NCI-H1694 treated with DMSO at 0.1 percent for 48 hours (cell line): ENCODE data around the gene HOXB3.
A peak's percentile ranks its signal among the peaks of the same experiment; 100 is the strongest.

ENCODE experiments used
- DNase-seq: peaks from one replicate; lab custom pipeline; 2025; lab: John Stamatoyannopoulos, UW

The HOXB3 gene

GRCh38 chr17:48625495-48626244 lies 35.6 kb upstream of the HOXB3 start:
- no peak for DNase-seq

DNA sequence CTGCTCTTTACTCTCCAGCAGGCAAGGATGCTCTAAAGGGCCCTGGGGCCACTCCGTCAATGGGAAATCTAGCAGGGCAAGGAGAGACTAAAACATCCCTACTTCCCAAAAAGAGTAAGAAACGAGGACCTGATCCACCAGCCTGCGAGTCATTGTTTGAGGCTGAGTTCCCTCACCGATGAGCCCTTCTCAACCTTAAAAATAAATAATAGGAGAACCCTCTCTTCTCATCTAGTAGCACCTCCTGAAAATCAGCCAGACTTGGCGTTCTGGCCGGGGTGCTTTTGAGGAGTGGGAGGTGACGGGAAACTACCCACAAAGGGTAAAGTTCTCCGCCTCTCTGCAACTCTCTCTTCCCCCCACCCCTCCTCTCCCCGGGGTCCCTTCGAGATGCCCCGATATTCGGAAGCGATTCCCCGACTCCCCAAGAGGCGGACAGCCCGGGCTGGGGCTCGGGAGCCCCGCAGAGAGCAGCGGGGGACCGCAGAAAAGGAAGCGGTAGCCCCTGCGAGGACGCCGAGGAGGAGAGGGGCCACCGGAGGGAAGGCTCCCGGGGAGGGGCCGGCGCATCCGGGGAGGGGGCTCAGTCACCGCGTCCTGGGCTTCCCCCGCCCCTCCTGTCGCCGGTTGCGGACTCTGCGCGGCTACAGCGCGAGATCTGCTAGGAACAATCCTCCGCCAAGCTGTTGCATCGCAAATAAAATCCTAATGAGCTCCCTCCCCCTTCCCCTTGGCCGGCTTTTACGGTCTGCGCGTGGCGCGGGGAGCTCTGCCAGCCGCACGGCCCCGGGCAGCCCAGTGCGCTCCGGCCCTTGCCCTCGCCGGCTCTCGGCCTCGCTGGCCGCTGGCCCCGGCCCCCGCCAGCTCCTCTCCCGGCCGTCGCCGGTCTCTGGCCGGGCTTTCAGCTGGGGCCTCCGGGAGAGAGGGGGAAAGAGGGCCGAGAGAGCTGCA lies 34.8 kb upstream of the HOXB3 start:
- no peak for DNase-seq

DNA sequence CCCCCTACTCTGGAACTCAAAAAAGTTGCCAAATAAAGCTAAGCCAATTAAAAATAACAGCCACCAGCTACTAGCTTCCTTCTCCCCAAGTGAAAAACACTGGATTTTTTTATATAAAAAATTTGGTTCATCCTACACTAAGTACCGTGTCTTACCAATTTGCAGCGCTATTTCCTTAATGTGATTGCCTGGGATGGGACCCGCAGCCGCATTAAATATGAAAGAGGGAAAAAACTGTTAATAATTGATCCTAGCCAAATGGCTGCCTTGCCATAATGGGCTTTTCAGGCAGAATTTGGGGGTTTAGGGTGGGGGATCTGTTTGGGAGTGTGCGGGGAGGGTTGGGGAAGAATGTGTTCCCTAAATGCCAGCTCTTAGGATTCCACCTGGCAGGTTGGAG lies 34.1 kb upstream of the HOXB3 start:
- no peak for DNase-seq

GRCh38 chr17:48623583-48623982 lies 33.5 kb upstream of the HOXB3 start:
- no peak for DNase-seq

GRCh38 chr17:48622857-48623256 lies 32.8 kb upstream of the HOXB3 start:
- no peak for DNase-seq

- DNase-seq: no peak
Observed at GRCh38 chr17:48621410-48622392, 31.7 kb upstream of the HOXB3 start.

GRCh38 chr17:48620461-48621139 lies 30.6 kb upstream of the HOXB3 start:
- DNase-seq: no peak

DNA sequence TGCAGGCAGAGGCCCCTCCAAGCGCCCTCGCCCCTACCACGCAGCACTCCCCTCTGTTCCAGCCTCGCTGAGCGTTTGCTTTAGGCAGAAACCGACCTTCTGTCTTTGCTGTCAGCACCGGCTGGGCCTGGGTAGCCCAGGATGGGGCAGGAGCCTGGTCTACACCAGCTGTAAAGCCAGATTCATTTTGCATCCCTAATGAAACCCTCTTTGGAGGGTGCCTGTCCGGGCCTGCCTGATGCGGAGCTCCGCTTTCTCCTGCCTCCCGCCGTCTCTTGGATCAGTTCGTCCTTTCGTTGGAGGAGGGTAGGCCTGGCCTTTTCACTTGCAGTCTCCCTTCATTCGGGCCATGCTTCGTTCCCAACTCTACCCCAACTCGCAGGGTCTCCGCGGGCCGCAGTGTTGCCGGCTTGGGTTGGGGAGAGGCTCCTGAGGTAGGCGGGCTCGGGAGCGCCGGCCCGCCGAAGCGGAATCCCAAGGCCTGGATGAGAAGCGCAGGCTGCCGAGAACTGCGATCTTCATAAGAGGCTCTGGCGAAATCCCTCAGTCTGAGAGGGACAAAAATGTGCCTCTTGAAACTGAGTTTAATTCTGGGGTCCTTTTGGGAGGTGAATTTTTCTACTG lies 29.9 kb upstream of the HOXB3 start:
- DNase-seq: no peak

DNA sequence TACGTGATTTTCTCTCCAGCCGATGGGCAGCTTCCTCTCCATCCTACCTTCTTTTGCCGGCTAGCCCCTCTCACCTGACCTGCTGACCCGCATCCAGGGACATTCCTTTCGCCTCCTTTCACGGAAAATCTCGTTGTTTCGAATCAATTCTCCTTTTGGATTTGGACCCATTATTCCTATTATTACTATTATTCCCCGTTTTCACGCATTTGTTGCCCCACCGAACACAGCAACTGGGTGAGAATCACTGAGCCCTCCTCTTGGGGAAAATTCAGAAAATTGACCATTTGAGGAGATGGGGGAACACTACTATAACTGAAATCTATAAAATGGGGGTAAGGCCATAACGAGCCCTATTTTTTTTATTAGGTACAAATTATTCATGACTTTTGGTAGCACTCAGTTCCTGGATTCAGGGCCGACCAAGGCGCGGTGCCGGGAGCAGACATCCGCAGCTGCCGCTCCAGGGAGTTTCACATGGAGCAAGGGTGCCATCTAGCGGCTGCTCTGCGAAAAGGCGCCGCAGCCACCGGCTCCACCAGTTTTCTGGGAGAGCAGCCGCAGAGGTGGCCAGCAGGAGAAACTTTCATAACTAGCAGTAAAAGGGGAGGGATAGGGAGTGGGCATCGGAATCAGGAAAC lies 28.3 kb upstream of the HOXB3 start:
- DNase-seq: peak; percentile 65

GRCh38 chr17:48617471-48618255 lies 27.6 kb upstream of the HOXB3 start:
- DNase-seq: no peak

DNA sequence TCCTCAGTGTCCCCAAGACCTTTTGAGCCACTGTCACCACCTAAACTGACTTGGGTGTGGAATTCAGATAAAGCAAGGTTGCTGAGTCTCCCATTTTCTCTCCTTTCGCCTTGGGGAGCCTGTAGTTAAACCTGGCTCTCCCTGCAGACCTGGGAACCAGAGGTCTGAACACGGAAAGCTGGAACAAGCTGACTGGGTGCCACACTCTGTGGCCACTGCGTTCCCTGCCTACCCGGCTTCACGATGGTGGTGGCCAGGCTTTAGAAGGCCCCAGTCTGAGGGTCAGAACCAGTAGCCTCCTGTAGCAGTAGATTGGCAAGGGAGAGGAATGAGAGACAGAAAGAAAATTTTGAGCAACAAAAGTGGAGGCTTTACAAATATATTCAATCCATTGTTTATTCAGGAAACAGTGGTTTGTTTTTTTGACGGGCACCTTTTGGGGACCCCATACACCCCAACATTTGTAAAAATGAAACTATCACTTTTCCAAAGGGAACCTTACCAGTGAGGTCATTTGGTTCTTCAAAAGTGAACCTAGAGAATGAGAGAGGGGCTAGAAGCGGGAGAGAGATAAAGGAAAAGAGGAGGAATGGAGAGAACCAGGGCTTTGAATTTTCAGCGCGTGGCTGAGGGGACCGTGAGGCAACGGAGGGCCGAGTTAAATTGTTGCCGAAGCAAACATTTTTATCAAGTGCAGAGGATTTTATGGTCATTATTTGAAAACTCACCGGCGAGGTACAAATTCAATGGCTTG lies 26.9 kb upstream of the HOXB3 start:
- no peak for DNase-seq

- DNase-seq: no peak
Observed at GRCh38 chr17:48615963-48616716, 26.1 kb upstream of the HOXB3 start.

GRCh38 chr17:48615047-48615962 lies 25.3 kb upstream of the HOXB3 start, which contains the start of gene HOXB8:
HOXB8 (minus strand) TSS chr17:48615292; CDS start chr17:48614704, 588 bp downstream.
- DNase-seq: no peak

- no peak for DNase-seq
Observed at GRCh38 chr17:48613862-48614694, 24.0 kb upstream of the HOXB3 start.

DNA sequence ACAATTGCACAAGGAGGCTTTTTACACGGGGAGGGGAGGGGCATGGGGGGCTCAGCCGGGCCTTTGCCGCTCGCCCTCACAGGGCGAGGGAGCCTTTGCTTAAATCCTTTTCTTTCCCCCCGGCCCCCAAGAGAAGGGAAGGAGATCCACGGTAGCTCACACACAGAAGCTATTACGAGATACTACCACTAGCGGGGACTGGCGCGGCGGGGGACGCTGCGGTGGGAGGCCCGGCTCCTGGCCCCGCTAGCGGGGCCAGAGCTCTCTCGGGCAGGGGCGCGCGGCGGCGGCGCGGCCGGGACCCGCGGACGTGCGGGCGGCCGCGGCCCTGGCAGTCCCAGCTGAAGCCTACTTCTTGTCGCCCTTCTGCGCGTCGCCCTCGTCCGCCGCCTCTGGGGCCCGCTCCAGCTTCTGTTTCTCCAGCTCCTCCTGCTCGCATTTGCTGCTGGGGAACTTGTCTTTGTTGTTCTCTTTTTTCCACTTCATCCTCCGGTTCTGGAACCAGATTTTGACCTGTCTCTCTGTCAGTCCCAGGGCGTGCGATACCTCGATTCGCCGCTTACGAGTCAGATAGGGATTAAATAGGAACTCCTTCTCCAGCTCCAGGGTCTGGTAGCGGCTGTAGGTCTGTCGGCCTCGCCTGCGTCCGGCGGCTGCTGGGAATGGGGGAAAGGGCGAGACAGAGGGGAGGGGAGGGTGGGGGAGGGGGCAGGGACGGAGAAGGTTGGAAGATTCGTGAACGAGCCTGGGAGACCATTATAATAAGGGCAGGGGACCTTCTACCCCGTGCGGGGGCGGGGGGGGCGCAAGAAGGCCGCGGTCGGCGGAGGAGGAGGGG lies 23.0 kb upstream of the HOXB3 start:
- peak; percentile 64 for DNase-seq
